SK-N-MC (cell line): ENCODE measurements around the gene CEP131.

ENCODE experiments used
- DNase-seq: peaks from one replicate; pipeline ENCODE4 v3.0.0-alpha.2; 2011; ENCODE audit warnings: low read depth, low spot score
- H3K27ac ChIP-seq: fragments of 200-600 bp; sonication (generic); 2 replicates; pipeline ENCODE4 v1.5.1; 2016; ENCODE audit warnings: mixed run types
- H3K36me3 ChIP-seq: fragments of 200-600 bp; sonication (generic); 2 replicates; pipeline ENCODE4 v1.6.1; 2017; ENCODE audit warnings: antibody characterized with exemption, low read length, mixed read lengths; ENCODE audit not compliant: insufficient read depth
- H3K4me3 ChIP-seq: fragments of 200-600 bp; sonication (generic); 2 replicates; pipeline ENCODE4 v1.5.1; 2016
- H3K9ac ChIP-seq: fragments of 200-600 bp; sonication (generic); 2 replicates; pipeline ENCODE4 v1.8.0; 2017; ENCODE audit warnings: mixed run types, mixed read lengths; ENCODE audit not compliant: insufficient read length
- H3K9me3 ChIP-seq: fragments of 200-600 bp; sonication (generic); 2 replicates; pipeline ENCODE4 v1.6.1; 2017; ENCODE audit warnings: low read depth, mild to moderate bottlenecking, antibody characterized with exemption, low read length, moderate library complexity, mixed read lengths
- EZH2 ChIP-seq: fragments of 200-600 bp; sonication (generic); IDR thresholded peaks from one replicate; pipeline ENCODE4 v1.6.1; 2017; ENCODE audit warnings: antibody characterized with exemption
- FOXP2 ChIP-seq: optimal IDR thresholded peaks from 2 replicates; pipeline ENCODE3; 2011; ENCODE audit warnings: mild to moderate bottlenecking, moderate library complexity; ENCODE audit not compliant: insufficient read depth; ENCODE audit errors: extremely low read length, control extremely low read depth
- POLR2AphosphoS5 ChIP-seq: IDR thresholded peaks from 2 replicates; pipeline ENCODE4 v1.6.1; 2012; ENCODE audit warnings: mild to moderate bottlenecking, low read depth, low read length, borderline replicate concordance

CEP131 gene

DNA sequence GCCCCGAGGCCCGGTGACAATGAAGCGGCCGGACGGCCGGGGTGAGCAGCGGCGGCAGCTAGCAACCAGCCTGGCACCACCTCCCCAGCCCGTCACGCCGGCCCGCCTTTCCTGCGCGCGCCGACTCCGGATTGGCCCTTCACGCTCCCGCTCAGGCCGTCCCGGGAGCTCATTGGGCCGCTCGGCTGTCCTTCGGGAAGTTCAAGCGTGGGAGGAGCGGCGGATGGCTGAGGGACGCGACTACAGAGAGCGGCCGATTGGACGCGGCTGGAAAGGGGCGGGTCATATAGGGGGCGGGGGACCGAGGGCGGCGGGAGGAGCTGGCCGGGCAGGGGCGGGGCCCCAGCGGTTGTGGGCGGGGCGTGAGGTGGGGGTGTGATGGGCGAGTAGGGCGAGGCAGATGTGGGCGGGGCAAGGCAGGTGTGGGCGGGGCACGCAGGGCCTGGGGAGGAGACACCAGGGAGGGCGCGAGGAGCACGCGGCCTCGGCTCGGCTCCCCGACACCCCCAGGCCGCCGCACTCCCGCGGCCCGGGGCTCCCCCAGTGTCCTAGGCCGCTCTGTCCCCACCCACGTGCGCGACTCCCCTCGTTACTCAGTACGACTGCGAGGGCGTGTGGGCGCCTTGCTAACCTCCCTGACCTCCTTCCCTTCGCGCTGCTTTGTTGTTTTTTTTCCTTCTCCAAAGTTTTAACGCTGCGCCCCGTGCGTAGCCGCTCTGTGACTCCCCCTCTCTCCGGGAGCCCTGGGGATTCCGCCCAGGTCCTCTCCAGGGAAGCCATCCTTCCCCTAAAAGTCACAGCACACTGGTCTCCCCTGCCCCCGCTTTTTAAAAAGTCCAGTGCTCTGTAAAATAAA is at the start of gene CEP131:
TSS of gene CEP131 (minus strand) at position 60 of the 856 bp plus-strand sequence. CDS start 2,909 bp downstream, outside the sequence.
- Histone ChIP-seq H3K9me3 (no peaks in the 10 kb centered on the region), H3K36me3 (no peaks in the 10 kb centered on the region), H3K27ac (no peak within 1 kb of the TSS; the same call in 1 of the 2 replicates), H3K4me3 (peak within 1 kb of the TSS; percentile 89), H3K9ac (peak within 1 kb of the TSS; percentile 76)
- DNase-seq: peak; percentile 70
- TF ChIP-seq POLR2AphosphoS5 (peak; percentile 47; the same call in 1 of the 2 replicates), FOXP2 (no peak), EZH2 (no peak)

DNA sequence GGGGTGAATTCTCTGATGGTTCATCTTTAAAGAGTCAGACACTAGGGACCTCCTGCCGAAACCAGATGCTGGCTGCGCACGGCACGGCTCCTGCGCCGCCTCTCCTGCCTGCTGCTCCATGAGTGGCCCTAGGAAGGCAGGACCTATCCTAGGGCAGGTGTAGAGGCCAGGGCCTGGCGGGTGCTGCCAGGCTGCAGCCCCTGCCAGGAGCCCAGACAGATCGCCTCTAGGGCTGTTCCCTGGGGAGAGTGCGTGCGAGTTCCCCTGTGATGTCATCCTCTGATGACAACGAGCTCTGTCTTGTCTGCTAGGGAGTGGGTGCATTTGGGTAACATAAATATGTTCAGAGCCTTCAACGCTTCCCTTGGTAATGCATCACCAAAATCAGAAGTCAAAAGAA is 48.5 kb upstream of the CEP131 start:
- Histone ChIP-seq H3K36me3 (peaks cover 21% of the 10 kb centered on the region; the same call in 1 of the 2 replicates), H3K27ac (no peak overlapping the region), H3K4me3 (peak overlapping the region; percentile 18; the same call in 1 of the 2 replicates), H3K9ac (no peak overlapping the region), H3K9me3 (no peaks in the 10 kb centered on the region)
- TF ChIP-seq POLR2AphosphoS5 (no peak), EZH2 (no peak), FOXP2 (no peak)
- no peak for DNase-seq

DNA sequence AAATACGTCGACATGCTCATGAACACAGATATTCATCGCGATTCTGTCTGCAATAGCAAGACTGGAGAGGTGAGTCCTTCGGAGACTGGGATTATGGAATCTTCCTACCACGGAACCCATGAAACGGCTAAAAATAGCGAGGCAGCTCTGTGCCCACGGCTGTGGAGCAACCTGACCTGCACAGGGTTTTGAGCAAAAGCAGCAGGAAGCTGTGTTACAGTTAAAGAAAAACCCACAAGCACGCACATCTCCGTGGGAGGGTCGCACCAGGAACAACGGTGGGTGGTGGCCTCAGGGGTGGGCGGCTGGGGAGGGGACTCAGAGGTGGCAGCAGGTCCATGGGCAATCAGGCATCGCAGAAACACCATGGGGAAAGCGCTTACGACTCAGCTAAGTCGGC is 47.5 kb upstream of the CEP131 start:
- Histone ChIP-seq H3K9me3 (no peaks in the 10 kb centered on the region), H3K9ac (no peak overlapping the region), H3K4me3 (no peak overlapping the region), H3K36me3 (peaks cover 20% of the 10 kb centered on the region; the same call in 1 of the 2 replicates), H3K27ac (no peak overlapping the region)
- no peak for DNase-seq
- TF ChIP-seq EZH2 (no peak), FOXP2 (no peak), POLR2AphosphoS5 (no peak)

DNA sequence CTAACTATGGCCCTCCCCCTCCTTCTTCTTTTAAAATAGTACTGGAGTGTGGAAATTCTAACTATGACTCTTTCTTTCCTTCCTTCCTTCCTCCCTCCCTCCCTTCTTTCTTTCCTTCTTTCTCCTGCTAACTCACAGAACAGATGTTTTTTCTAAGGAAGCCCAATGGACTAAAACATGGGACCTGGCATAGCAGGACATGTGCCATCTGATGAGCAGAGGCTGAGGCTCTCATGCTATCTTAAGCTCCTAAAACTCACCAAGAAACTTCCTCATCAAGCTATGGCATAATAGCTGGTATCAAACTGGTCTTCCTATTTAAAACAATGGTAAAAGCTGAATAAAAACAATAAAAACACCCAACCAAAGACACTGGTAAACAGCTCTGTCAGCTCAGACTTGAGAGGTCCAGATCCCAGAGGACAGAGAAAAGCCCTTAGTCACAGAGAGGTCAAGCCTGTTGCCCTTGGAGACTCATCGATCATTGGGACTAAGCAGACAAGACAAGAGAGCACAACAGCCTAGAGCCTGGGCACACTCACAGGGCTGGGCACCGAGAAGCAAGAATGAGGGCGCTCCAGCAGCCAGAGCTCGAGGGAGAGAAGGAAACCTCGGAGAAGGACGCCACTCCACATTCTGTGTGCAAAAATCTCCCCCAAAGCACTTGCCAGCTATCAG is 44.8 kb upstream of the CEP131 start:
- TF ChIP-seq EZH2: no peak
- no peak for TF ChIP-seq FOXP2
- no peak for TF ChIP-seq POLR2AphosphoS5
- Histone ChIP-seq H3K4me3 (no peak overlapping the region), H3K36me3 (peaks cover 8% of the 10 kb centered on the region; the same call in 1 of the 2 replicates), H3K9ac (no peak overlapping the region), H3K27ac (0 out of 2 replicates have a peak overlapping the region, but pooled peaks have one; percentile 50), H3K9me3 (no peaks in the 10 kb centered on the region)
- DNase-seq: no peak

DNA sequence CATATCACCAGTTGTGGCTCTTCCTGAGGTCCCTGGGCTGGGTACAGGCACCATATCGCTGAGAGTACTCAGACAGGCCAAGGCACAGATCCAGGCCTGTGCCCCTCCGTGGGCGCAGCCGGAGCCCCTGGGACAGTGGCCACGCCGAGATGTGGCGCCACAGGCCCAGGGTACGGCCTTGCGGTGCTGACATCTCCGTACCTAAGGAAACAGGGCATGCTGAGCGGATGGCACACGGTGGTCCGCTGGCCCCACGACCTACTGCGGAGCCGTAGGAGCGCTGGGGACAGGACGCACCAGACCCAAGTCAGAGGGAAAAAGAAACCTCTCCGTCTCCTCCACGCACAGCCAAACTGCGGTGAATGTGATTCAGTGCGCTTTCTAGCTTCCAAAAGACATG is 42.8 kb upstream of the CEP131 start:
- H3K9ac ChIP-seq: no peak overlapping the region
- H3K9me3 ChIP-seq: no peaks in the 10 kb centered on the region
- H3K27ac ChIP-seq: no peak overlapping the region
- H3K4me3 ChIP-seq: no peak overlapping the region
- H3K36me3 ChIP-seq: peaks cover 8% of the 10 kb centered on the region; the same call in 1 of the 2 replicates
- no peak for TF ChIP-seq FOXP2
- TF ChIP-seq EZH2: no peak
- no peak for TF ChIP-seq POLR2AphosphoS5
- no peak for DNase-seq

DNA sequence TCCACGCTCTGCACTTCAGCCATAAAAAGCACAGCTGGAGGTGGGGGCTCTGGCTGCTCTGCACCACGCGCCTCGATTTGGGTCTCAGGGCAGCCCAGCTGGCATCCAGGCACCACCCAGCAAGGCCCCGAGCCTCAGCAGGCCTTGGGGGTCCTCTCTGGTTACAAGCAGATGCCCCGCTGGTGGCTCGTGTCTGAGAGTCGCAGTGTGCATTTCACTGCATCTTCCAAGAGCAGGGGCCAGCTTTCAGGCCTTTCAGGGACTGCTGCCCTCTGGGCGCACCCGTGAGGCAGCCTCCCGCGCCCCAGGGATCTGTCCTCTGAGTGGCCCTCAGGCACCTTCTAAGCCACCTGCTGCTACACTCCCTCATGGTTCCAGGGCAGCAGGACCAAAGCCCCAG is 41.9 kb upstream of the CEP131 start:
- TF ChIP-seq POLR2AphosphoS5 (no peak), EZH2 (no peak), FOXP2 (no peak)
- no peak overlapping the region for H3K27ac ChIP-seq
- no peak for DNase-seq
- no peak overlapping the region for H3K4me3 ChIP-seq
- no peak overlapping the region for H3K9ac ChIP-seq
- H3K9me3 ChIP-seq: no peaks in the 10 kb centered on the region
- H3K36me3 ChIP-seq: peaks cover 3% of the 10 kb centered on the region; the same call in 1 of the 2 replicates

DNA sequence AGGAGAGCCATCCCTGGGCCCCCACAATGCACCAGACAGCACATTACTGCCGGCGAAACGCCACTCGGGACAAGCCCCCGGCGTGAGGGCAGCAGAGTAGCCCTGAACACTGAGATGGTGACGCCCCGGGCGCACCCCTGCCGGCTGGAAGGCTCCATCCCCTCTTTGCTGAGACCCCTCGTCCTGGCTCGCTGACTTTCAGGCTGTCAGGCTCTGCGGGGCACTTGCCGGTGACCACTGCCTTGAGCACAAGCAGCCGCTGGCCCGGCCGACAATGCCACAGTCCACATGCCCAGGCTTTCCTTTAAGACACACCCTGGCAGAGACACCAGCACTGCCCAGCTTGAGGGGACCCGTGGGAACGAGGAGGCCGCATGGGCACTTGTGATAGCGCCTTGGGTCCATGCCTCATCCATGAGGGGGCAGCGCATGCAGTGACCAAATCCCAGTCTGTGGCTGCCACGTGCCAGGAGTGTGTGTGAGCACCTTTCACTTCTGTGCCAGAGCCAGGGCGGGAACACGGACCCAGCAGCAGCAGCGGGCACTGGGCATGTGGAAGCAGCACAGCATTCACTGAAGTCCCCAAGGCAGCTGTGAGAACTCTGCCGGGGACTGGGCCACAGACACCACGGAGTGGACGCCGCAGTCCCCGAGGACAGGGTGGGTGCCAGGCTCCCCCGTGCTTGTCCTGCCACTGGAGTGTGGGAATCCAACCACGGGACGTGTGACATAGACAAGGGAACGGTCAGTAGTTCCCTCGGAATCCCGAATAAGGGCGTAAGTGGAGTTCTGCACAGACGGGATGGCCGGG is 40.8 kb upstream of the CEP131 start:
- DNase-seq: no peak
- Histone ChIP-seq H3K9ac (no peak overlapping the region), H3K4me3 (no peak overlapping the region), H3K36me3 (peaks cover 3% of the 10 kb centered on the region; the same call in 1 of the 2 replicates), H3K9me3 (no peaks in the 10 kb centered on the region), H3K27ac (no peak overlapping the region)
- no peak for TF ChIP-seq POLR2AphosphoS5
- no peak for TF ChIP-seq FOXP2
